GM18909 (cell line): ENCODE measurements around the gene TULP3.

Experiments used
- ATAC-seq: cut with Tn5 transposase; IDR thresholded peaks from one replicate; pipeline ENCODE4 v1.9.1; 2021; ENCODE audit warnings: mild to moderate bottlenecking; ENCODE audit not compliant: unreplicated experiment, poor library complexity

TULP3 gene

GRCh38 chr12:2923057-2923456, 32.4 kb downstream of the TULP3 start:
- ATAC-seq: no peak

GRCh38 chr12:2924019-2924418, 33.3 kb downstream of the TULP3 start:
- no peak for ATAC-seq

GRCh38 chr12:2925322-2925995, 34.8 kb downstream of the TULP3 start:
- no peak for ATAC-seq

DNA sequence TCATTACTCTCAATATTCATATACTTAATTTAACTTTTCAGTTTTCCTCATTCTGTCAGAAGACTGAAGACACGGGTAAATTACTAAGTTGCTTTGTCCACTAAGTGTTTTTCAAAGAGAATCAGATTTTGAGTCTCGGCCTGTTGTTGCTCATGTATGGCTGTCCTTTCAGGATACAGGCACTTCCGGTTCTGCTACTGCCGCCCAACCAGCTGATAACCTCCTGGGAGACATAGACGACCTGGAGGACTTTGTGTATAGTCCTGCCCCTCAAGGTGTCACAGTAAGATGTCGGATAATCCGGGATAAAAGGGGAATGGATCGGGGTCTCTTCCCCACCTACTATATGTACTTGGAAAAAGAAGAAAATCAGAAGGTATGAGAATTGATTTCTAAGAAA, 40.2 kb downstream of the TULP3 start:
- ATAC-seq: no peak

- ATAC-seq: no peak
Measured at GRCh38 chr12:2933586-2933985, 42.9 kb downstream of the TULP3 start.

GRCh38 chr12:2934371-2934770, 43.7 kb downstream of the TULP3 start:
- ATAC-seq: no peak

DNA sequence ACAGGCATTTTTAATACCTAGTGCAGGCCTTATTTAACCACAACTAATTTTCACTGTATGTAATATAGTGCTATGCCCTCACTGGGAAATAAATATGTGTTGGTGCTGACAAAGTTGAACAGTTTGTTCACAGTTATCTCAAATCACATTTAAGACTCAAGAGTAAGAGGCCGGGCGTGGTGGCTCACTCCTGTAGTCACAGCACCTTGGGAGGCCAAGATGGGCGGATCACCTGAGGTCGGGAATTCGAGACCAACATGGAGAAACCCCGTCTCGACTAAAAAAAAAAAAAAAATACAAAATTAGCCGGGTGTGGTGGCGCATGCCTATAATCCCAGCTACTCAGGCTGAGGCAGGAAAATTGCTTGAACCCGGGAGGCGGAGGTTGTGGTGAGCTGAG, 45.6 kb downstream of the TULP3 start:
- ATAC-seq: no peak

DNA sequence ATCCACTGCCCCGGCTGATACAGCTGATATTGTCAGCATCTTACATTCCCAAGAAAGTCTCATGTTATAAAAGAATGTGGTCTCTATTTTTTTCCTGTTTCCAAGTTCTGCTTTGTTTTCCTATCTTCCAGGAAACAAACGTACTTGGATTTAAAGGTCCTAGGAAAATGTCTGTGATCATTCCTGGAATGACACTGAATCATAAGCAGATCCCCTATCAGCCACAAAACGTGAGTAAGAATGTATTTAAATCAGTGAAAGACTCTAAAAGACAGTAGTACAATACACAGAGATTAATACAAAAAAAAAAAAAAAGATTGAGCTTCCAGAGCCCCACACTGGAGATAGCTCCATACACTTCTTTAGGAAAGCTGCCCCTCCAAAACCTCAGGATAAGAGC, 46.8 kb downstream of the TULP3 start:
- no peak for ATAC-seq

DNA sequence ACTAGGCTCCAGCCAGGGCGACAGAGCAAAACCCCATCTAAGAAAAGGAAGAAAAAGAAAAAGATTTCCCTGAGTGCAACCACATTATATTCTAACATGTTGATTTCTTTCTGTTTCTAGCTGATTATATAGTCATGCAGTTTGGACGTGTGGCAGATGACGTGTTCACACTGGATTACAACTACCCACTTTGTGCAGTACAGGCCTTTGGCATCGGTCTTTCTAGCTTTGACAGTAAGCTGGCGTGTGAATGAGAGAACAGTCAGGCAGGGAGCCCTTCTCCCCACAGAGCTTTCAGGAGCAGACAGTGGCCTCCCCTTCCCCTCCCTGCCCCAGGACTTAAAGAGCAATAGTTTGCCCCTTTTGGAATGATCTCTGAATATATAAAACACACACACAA, 48.5 kb downstream of the TULP3 start:
- ATAC-seq: no peak

GRCh38 chr12:2940564-2940963, 49.9 kb downstream of the TULP3 start:
- no peak for ATAC-seq

GRCh38 chr12:2941524-2941923, 50.8 kb downstream of the TULP3 start:
- ATAC-seq: no peak

DNA sequence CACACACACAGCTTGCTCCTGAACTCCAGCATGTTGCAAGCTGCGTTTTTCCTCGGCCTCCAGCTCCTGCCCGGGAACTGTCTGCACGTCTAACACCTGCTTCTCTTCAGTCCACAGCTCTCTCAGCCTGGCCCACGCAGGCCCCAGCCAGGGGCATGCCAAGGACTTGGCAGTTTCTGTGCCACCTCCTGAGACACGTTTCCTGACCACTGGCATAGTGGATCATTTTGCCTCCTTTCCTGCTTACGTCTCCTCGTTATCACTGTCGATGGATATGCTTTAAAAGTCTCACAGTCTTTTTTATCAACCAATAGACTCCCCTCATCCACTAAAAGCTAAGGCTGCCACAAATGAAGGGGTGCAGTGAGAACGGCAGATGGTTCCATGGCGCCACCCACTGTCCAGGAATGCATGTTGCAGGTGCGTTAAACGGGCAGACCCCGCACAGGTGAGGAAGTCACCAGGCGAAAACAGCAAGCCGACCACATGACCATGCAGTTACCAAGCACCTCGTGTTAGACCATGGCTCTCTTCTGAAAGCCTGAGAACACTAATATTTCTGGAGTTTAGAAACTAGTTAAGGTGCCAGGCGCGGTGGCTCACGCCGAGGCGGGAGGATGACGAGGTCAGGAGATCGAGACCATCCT, 53.8 kb downstream of the TULP3 start:
- no peak for ATAC-seq

GRCh38 chr12:2949411-2949810, 58.7 kb downstream of the TULP3 start:
- no peak for ATAC-seq

DNA sequence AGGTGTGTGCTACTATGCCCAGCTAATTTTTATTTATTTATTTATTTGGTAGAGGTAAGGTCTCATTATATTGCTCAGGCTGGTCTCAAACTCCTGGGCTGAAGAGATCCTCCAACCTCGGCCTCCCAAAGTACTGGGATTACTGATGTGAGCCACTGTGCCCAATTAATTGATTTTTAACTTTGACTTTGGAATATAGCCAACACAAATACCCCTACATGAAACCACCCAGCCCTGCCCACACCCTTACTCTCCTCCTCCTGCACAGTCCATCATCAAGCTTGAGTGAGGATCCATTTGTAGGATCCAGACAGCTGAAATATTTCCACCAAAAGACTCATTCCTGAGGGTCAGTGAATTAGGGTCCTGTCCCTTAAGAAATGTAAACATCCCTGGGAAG, 65.2 kb downstream of the TULP3 start:
- no peak for ATAC-seq

- no peak for ATAC-seq
Measured at GRCh38 chr12:2957816-2958431, 67.2 kb downstream of the TULP3 start.

- ATAC-seq: no peak
Measured at GRCh38 chr12:2958432-2959191, 67.9 kb downstream of the TULP3 start.

DNA sequence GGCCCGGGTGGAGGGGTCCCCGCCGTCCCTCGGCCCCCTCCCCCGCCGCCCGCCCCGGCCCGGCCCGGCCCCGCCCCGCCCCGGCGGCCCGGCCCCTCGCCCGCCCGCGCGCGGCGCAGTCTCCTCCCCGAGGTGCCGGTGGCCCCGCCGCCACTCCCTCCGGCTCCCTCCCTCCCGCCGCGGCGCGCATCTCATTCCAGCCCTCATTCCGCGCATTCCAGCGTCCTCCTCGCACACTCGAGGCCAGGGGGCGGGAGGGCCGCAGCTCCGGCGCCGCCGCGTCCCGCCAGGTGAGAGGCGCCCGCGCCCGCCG, 68.5 kb downstream of the TULP3 start, which contains the start of gene TEAD4:
Gene TEAD4, plus strand, starts transcription at position 206 of the 313 bp plus-strand sequence.
- ATAC-seq: no peak

GRCh38 chr12:2959505-2960389, 69.1 kb downstream of the TULP3 start:
- no peak for ATAC-seq

GRCh38 chr12:2960390-2960956, 69.8 kb downstream of the TULP3 start:
- no peak for ATAC-seq
